Measurements from ENCODE around the gene CSK.
A peak's percentile ranks its signal among the peaks of the same experiment; 100 is the strongest.

Gene CSK

GRCh38 chr15:74829486-74829885, 47.6 kb downstream of the CSK start:
- DNase-seq = no peak

GRCh38 chr15:74829991-74830390, 48.1 kb downstream of the CSK start:
- DNase-seq = no peak

- DNase-seq = peak in 1 of 2 experiments; percentile 29
Observed at GRCh38 chr15:74830868-74831267, 49.0 kb downstream of the CSK start.

- DNase-seq = no peak
Observed at GRCh38 chr15:74831813-74832495, 50.1 kb downstream of the CSK start.

- no peak for DNase-seq
Observed at GRCh38 chr15:74832826-74833225, 50.9 kb downstream of the CSK start.

- DNase-seq = no peak
Observed at GRCh38 chr15:74833376-74834107, 51.7 kb downstream of the CSK start.

GRCh38 chr15:74835312-74835823, 53.5 kb downstream of the CSK start:
- peak in 1 of 2 experiments; percentile 30 for DNase-seq

- no peak for DNase-seq
Observed at GRCh38 chr15:74836846-74837245, 55.0 kb downstream of the CSK start.

- DNase-seq = no peak
Observed at GRCh38 chr15:74837482-74838136, 55.7 kb downstream of the CSK start.

- DNase-seq = no peak
Observed at GRCh38 chr15:74838137-74838516, 56.2 kb downstream of the CSK start.

GRCh38 chr15:74838746-74839525, 57.1 kb downstream of the CSK start:
- DNase-seq = no peak

- DNase-seq = no peak
Observed at GRCh38 chr15:74839526-74840395, 57.9 kb downstream of the CSK start.

- no peak for DNase-seq
Observed at GRCh38 chr15:74840851-74841775, 59.2 kb downstream of the CSK start.

- no peak for DNase-seq
Observed at GRCh38 chr15:74841891-74842373, 60.1 kb downstream of the CSK start.

- peak; percentile 85 to 94 for DNase-seq
Observed at GRCh38 chr15:74842581-74843444, 60.9 kb downstream of the CSK start, which contains the start of gene ULK3. Gene ULK3 (minus strand): TSS chr15:74843156. CDS start chr15:74843105, 51 bp downstream.

GRCh38 chr15:74843445-74843828, 61.6 kb downstream of the CSK start:
- no peak for DNase-seq

GRCh38 chr15:74843891-74844299, 62.0 kb downstream of the CSK start:
- DNase-seq = no peak

- no peak for DNase-seq
Observed at GRCh38 chr15:74844319-74845207, 62.7 kb downstream of the CSK start.

- no peak for DNase-seq
Observed at GRCh38 chr15:74845208-74845568, 63.3 kb downstream of the CSK start.
